WTC11 (cell line): Measurements from ENCODE around the gene AKAP13.

Experiments
- NR2C2 ChIP-seq: sonication (generic); formaldehyde crosslinking; IDR thresholded peaks from 2 replicates; pipeline ENCODE4 v1.8.0; 2022; ENCODE audit warnings: mild to moderate bottlenecking, missing genetic modification reagents
- ZBTB21 ChIP-seq: sonication (generic); formaldehyde crosslinking; IDR thresholded peaks from 2 replicates; pipeline ENCODE4 v1.8.1; 2023; ENCODE audit warnings: mild to moderate bottlenecking, missing genetic modification reagents, borderline replicate concordance
- ZNF416 ChIP-seq: fragments of 250-450 bp; sonication (Bioruptor Pico); IDR thresholded peaks from 2 replicates; pipeline ENCODE4 v1.9.0; 2021; ENCODE audit warnings: mild to moderate bottlenecking, inconsistent platforms
- TF ChIP-seq, protein P1 (sequence below): fragments of 200-600 bp; IDR thresholded peaks from 2 replicates; pipeline ENCODE4 v1.8.0; 2022; ENCODE audit warnings: antibody characterized with exemption

DNA sequence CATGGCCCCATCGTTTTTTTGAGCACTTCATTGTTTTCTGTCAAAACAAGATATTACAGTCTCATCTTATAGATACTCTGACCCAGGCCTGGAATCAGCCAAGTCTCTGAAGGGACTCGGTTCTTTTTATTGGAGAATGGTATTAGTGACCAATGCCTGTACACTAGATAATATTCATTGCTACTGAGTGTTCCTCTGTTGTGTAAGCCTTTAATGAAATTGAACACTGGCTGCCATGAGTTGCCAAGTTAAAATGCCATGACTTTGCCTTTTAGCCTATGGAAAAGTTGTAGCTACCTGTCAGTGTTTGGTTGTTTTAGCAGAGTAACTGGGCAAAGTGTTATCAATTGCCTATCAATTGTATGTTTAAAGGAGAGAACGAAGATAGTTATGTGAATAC, 134.0 kb downstream of the AKAP13 start:
- TF ChIP-seq, protein P1, sequence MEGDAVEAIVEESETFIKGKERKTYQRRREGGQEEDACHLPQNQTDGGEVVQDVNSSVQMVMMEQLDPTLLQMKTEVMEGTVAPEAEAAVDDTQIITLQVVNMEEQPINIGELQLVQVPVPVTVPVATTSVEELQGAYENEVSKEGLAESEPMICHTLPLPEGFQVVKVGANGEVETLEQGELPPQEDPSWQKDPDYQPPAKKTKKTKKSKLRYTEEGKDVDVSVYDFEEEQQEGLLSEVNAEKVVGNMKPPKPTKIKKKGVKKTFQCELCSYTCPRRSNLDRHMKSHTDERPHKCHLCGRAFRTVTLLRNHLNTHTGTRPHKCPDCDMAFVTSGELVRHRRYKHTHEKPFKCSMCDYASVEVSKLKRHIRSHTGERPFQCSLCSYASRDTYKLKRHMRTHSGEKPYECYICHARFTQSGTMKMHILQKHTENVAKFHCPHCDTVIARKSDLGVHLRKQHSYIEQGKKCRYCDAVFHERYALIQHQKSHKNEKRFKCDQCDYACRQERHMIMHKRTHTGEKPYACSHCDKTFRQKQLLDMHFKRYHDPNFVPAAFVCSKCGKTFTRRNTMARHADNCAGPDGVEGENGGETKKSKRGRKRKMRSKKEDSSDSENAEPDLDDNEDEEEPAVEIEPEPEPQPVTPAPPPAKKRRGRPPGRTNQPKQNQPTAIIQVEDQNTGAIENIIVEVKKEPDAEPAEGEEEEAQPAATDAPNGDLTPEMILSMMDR = no peak
- no peak for TF ChIP-seq ZBTB21
- no peak for TF ChIP-seq ZNF416 (CRISPR knock-in tag)
- no peak for TF ChIP-seq NR2C2 (CRISPR knock-in tag)
